SK-N-SH (cell line): ENCODE results near the gene SLC35F5. TPM values are rescaled to one million over a fixed set of nuclear protein-coding genes. Genes with fewer than 3 reads are reported as not detected.
A peak's percentile ranks its signal among the peaks of the same experiment; 100 is the strongest.

Experiments
- CTCF ChIA-PET: fragments of 300-600, 350-600 bp; formaldehyde crosslinking; extraction: SDS; loops from one replicate; lab custom pipeline; 2021; lab: Yijun Ruan, JAX
- POLR2A ChIA-PET: fragments of 350-600 bp; sonication (Branson Sonifier 250); formaldehyde crosslinking; extraction: SDS; loops from one replicate; lab custom pipeline; 2020; ENCODE audit warnings: antibody characterized with exemption, inconsistent platforms; lab: Yijun Ruan, JAX
- DNase-seq: peaks from one replicate; pipeline ENCODE4 v3.0.0; 2012
- H2AFZ ChIP-seq: fragments of 200-600 bp; sonication (generic); 2 replicates; pipeline ENCODE4 v1.8.1; 2016; ENCODE audit warnings: antibody characterized with exemption, mild to moderate bottlenecking, low read depth
- H3F3A ChIP-seq: fragments of 200-600 bp; sonication (generic); replicated peaks from 2 replicates; pipeline ENCODE3; 2016; ENCODE audit warnings: antibody characterized with exemption, mild to moderate bottlenecking; ENCODE audit not compliant: insufficient read depth
- H3K27ac ChIP-seq, 2 experiments: fragments of 200-500 bp in 1 of 2; fragments of 200-600 bp in 1 of 2; sonication (Bioruptor generic) in 1 of 2; sonication (generic), shearing (Covaris generic) in 1 of 2; 2 replicates each; pipeline versions ENCODE4 v1.5.1 to v1.6.1; 2014 to 2016; ENCODE audit warnings: low read depth in 2 of 2, inconsistent platforms in 1 of 2, low read length in 1 of 2, mild to moderate bottlenecking in 1 of 2, mixed read lengths in 1 of 2
- H3K27me3 ChIP-seq: fragments of 200-600 bp; sonication (generic), shearing (Covaris generic); 2 replicates; pipeline ENCODE4 v1.6.1; 2016; ENCODE audit warnings: mixed run types; ENCODE audit not compliant: insufficient read depth
- H3K36me3 ChIP-seq, 2 experiments: fragments of 200-500 bp in 1 of 2; fragments of 200-600 bp in 1 of 2; sonication (Bioruptor generic) in 1 of 2; sonication (generic) in 1 of 2; replicated peaks in 1 of 2; 2 replicates each; pipeline versions ENCODE3 to v1.5.1; 2014 to 2016; ENCODE audit warnings: low read length in 1 of 2, mild to moderate bottlenecking in 1 of 2; ENCODE audit not compliant: insufficient read depth in 2 of 2, control insufficient read depth in 1 of 2
- H3K4me1 ChIP-seq, 2 experiments: fragments of 200-500 bp in 1 of 2; fragments of 200-600 bp in 1 of 2; sonication (Bioruptor generic) in 1 of 2; sonication (generic), shearing (Covaris generic) in 1 of 2; 2 replicates each; pipeline versions ENCODE4 v1.5.1 to v1.6.1; 2014 to 2016; ENCODE audit warnings: low read depth in 1 of 2, low read length in 1 of 2, mixed run types in 1 of 2; ENCODE audit not compliant: insufficient read depth in 2 of 2, control insufficient read depth in 1 of 2
- H3K4me2 ChIP-seq: fragments of 200-600 bp; sonication (generic), shearing (Covaris generic); 2 replicates; pipeline ENCODE4 v1.6.1; 2017; ENCODE audit warnings: mixed run types
- H3K4me3 ChIP-seq, 2 experiments: fragments of 200-500 bp in 1 of 2; fragments of 200-600 bp in 1 of 2; sonication (Bioruptor generic) in 1 of 2; sonication (generic), shearing (Covaris generic) in 1 of 2; 2 replicates each; pipeline versions ENCODE4 v1.5.1 to v1.8.1; 2014 to 2016; ENCODE audit warnings: low read depth in 2 of 2, inconsistent platforms in 1 of 2, low read length in 1 of 2, mild to moderate bottlenecking in 1 of 2, mixed read lengths in 1 of 2, moderate library complexity in 1 of 2
- H3K79me2 ChIP-seq: fragments of 200-600 bp; sonication (generic); 2 replicates; pipeline ENCODE4 v1.8.1; 2017; ENCODE audit warnings: mild to moderate bottlenecking; ENCODE audit not compliant: insufficient read depth
- H3K9ac ChIP-seq: fragments of 200-600 bp; sonication (generic); 2 replicates; pipeline ENCODE4 v1.6.1; 2017; ENCODE audit warnings: mixed run types
- H3K9me2 ChIP-seq: fragments of 200-600 bp; sonication (generic); 2 replicates; pipeline ENCODE4 v1.6.1; 2017; ENCODE audit warnings: mixed run types
- H3K9me3 ChIP-seq: fragments of 200-600 bp; sonication (generic); 2 replicates; pipeline ENCODE4 v1.6.1; 2017; ENCODE audit warnings: mixed run types, mild to moderate bottlenecking, moderate library complexity
- H4K20me1 ChIP-seq: fragments of 200-600 bp; sonication (generic); 2 replicates; pipeline ENCODE4 v1.6.1; 2017; ENCODE audit warnings: mild to moderate bottlenecking, mixed run types; ENCODE audit not compliant: insufficient read depth
- CHD2 ChIP-seq: fragments of 150-350 bp; IDR thresholded peaks from 2 replicates; pipeline ENCODE4 v1.6.1; 2018; ENCODE audit warnings: low read length; ENCODE audit not compliant: partially characterized antibody
- EP300 ChIP-seq, 2 experiments: IDR thresholded peaks; 2 replicates each; pipeline versions ENCODE4 v1.4.0 to v1.6.1; 2012; ENCODE audit warnings: borderline replicate concordance in 1 of 2, low read depth in 1 of 2, low read length in 1 of 2
- FOSL2 ChIP-seq: IDR thresholded peaks from 2 replicates; pipeline ENCODE4 v1.4.0; 2012; ENCODE audit warnings: low read depth, mild to moderate bottlenecking, moderate library complexity, borderline replicate concordance
- FOXM1 ChIP-seq: IDR thresholded peaks from 2 replicates; pipeline ENCODE4 v1.4.0; 2012; ENCODE audit warnings: low read depth, mild to moderate bottlenecking
- IRF3 ChIP-seq: fragments of 150-350 bp; IDR thresholded peaks from 2 replicates; pipeline ENCODE4 v1.6.1; 2016; ENCODE audit warnings: mild to moderate bottlenecking, low read depth, low read length
- JUND ChIP-seq: IDR thresholded peaks from 2 replicates; pipeline ENCODE4 v1.4.0; 2012
- MAX ChIP-seq: IDR thresholded peaks from 2 replicates; pipeline ENCODE4 v1.4.0; 2012; ENCODE audit warnings: low read depth
- MEF2A ChIP-seq: IDR thresholded peaks from 2 replicates; pipeline ENCODE4 v1.4.0; 2012; ENCODE audit warnings: low read depth, borderline replicate concordance
- MXI1 ChIP-seq: IDR thresholded peaks from 2 replicates; pipeline ENCODE4 v1.6.1; 2012; ENCODE audit warnings: mild to moderate bottlenecking, low read depth, low read length, improper control_type of control experiment
- POLR2AphosphoS5 ChIP-seq: IDR thresholded peaks from 2 replicates; pipeline ENCODE4 v1.6.1; 2012; ENCODE audit warnings: low read depth, low read length
- RCOR1 ChIP-seq: fragments of 150-350 bp; IDR thresholded peaks from 2 replicates; pipeline ENCODE4 v1.6.1; 2017; ENCODE audit warnings: antibody characterized with exemption, low read length
- RXRA ChIP-seq: IDR thresholded peaks from 2 replicates; pipeline ENCODE4 v1.4.0; 2012; ENCODE audit warnings: low read depth, mild to moderate bottlenecking, borderline replicate concordance
- SIN3A ChIP-seq: IDR thresholded peaks from 2 replicates; pipeline ENCODE4 v1.6.1; 2012; ENCODE audit warnings: low read depth, mild to moderate bottlenecking, low read length, moderate library complexity, borderline replicate concordance
- TAF1 ChIP-seq: IDR thresholded peaks from 2 replicates; pipeline ENCODE4 v1.6.1; 2012; ENCODE audit warnings: low read depth, mild to moderate bottlenecking, low read length, moderate library complexity, borderline replicate concordance
- TCF12 ChIP-seq: IDR thresholded peaks from 2 replicates; pipeline ENCODE4 v1.4.0; 2012
- USF1 ChIP-seq: IDR thresholded peaks from 2 replicates; pipeline ENCODE4 v1.4.0; 2012; ENCODE audit warnings: low read depth, borderline replicate concordance
- YY1 ChIP-seq: IDR thresholded peaks from 2 replicates; pipeline ENCODE4 v1.4.0; 2012; ENCODE audit warnings: low read depth, mild to moderate bottlenecking
- ZBTB33 ChIP-seq: IDR thresholded peaks from 2 replicates; pipeline ENCODE4 v1.4.0; 2012; ENCODE audit warnings: low read depth, borderline replicate concordance
- WGBS: methylation state at CpG from one replicate; pipeline ENCODE4 v1.1.6; 2017; ENCODE audit warnings: low lambda C conversion rate; 5-methylcytosine and 5-hydroxymethylcytosine counted together
- polyA plus RNA-seq, 3 experiments: library from polyadenylated mRNA; depleted of rRNA; stranded (reverse); fragments of >200 nt; gene quantifications; 2 replicates each; pipeline ENCODE4 v1.2.3, GENCODE V29; 2012
- TF ChIP-seq, protein P1 (sequence below): IDR thresholded peaks from 2 replicates; pipeline ENCODE4 v1.6.1; 2012; ENCODE audit warnings: mild to moderate bottlenecking, low read depth, low read length, moderate library complexity

SLC35F5 gene
- polyA plus RNA-seq, 1 of the 3 experiments (the other 2 are of a cell fraction) = 16.8 TPM

- TF ChIP-seq RCOR1 (no peak), TAF1 (no peak), IRF3 (no peak), CHD2 (no peak), USF1 (peak; percentile 34; the same call in 1 of the 2 replicates), POLR2AphosphoS5 (peak; percentile 55; the same call in 1 of the 2 replicates)
- TF ChIP-seq, all 33 proteins: peak for 11
Measured at GRCh38 chr2:113760400-113760799, 4.0 kb upstream of the SLC35F5 start (continued).

DNA sequence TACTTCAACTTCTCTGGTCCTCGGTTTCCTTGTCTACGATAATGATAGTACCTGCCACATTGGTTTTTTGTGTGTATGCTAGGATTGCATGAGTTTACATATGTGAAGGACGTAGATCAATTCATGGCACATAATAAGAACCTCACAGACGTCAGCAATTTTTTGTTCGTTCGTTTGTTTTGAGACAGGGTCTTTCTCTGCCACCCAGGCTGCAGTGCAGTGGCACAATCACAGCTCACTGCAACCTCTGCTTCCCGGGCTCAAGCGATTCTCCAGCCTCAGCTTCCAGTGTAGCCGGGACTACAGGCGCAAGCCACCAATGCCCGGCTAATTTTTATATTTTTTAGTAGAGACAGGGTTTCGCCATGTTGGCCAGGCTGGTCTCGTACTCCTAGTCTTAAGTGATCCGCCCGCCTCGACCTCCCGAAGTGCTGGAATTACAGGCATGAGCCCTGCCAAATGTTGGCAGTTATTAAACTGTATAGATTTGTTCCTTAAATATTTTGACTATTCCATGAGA is 756 bp upstream of the SLC35F5 start:
- 17% methylated on average over 17 of the region's 17 CpGs for WGBS
- H3K4me2 ChIP-seq = peak overlapping the region; percentile 89
- ChIA-PET POLR2A (interaction anchor here (0.9 to 1.3 kb wide), 5 partner anchors 40 to 139 kb away, joined by 3 to 6 read pairs (median 3); partner anchors contain the start of gene ACTR3), CTCF (interaction anchor here (1.2 to 1.5 kb wide), 2 partner anchors 9 to 68 kb away, joined by 3 to 5 read pairs; no protein-coding TSS in a partner anchor)
- DNase-seq = no peak
- peaks cover 24% of the 10 kb centered on the region for H3F3A ChIP-seq
- H3K4me1 ChIP-seq = peaks cover 0 to 17% of the 10 kb centered on the region in 2 experiments; a peak in 3 of 4 replicates
- peaks cover 9% of the 10 kb centered on the region; the same call in 1 of the 2 replicates for H4K20me1 ChIP-seq
- peak overlapping the region; percentile 92 for H3K9ac ChIP-seq
- H3K9me2 ChIP-seq = no peaks in the 10 kb centered on the region
- TF ChIP-seq YY1 = no peak
- no peak for TF ChIP-seq MXI1
- no peak for TF ChIP-seq RCOR1
- TF ChIP-seq MAX = no peak
- TF ChIP-seq TCF12 = no peak
- no peak for TF ChIP-seq SIN3A
- TF ChIP-seq ZBTB33 = no peak
- no peak for TF ChIP-seq CHD2
- TF ChIP-seq, protein P1, sequence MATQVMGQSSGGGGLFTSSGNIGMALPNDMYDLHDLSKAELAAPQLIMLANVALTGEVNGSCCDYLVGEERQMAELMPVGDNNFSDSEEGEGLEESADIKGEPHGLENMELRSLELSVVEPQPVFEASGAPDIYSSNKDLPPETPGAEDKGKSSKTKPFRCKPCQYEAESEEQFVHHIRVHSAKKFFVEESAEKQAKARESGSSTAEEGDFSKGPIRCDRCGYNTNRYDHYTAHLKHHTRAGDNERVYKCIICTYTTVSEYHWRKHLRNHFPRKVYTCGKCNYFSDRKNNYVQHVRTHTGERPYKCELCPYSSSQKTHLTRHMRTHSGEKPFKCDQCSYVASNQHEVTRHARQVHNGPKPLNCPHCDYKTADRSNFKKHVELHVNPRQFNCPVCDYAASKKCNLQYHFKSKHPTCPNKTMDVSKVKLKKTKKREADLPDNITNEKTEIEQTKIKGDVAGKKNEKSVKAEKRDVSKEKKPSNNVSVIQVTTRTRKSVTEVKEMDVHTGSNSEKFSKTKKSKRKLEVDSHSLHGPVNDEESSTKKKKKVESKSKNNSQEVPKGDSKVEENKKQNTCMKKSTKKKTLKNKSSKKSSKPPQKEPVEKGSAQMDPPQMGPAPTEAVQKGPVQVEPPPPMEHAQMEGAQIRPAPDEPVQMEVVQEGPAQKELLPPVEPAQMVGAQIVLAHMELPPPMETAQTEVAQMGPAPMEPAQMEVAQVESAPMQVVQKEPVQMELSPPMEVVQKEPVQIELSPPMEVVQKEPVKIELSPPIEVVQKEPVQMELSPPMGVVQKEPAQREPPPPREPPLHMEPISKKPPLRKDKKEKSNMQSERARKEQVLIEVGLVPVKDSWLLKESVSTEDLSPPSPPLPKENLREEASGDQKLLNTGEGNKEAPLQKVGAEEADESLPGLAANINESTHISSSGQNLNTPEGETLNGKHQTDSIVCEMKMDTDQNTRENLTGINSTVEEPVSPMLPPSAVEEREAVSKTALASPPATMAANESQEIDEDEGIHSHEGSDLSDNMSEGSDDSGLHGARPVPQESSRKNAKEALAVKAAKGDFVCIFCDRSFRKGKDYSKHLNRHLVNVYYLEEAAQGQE = no peak
- TF ChIP-seq JUND = no peak
- no peak for TF ChIP-seq MEF2A
- no peak for TF ChIP-seq FOSL2
- TF ChIP-seq EP300 (IDR thresholded peaks at IDR 0.05; ENCODE audit: borderline replicate concordance in 1 of 2, low read depth in 1 of 2, low read length in 1 of 2) = no peak
- TF ChIP-seq FOXM1 = no peak
- no peak for TF ChIP-seq RXRA
- TF ChIP-seq, all 33 proteins: peak for 0
- H3K36me3 ChIP-seq = peaks cover 5 to 13% of the 10 kb centered on the region in 2 experiments
- no peaks in the 10 kb centered on the region for H3K27me3 ChIP-seq
- peak overlapping the region; percentile 78 to 93; a peak in 3 of 4 replicates for H3K27ac ChIP-seq
- H3K4me3 ChIP-seq = peak overlapping the region; percentile 94 to 99
- peaks cover 51% of the 10 kb centered on the region for H3K79me2 ChIP-seq
- no peaks in the 10 kb centered on the region for H3K9me3 ChIP-seq
- peak overlapping the region; percentile 63 for H2AFZ ChIP-seq
